Epidermal melanocyte (primary cell): ENCODE results near the gene IFIT2.
"Not testable (repeated sequence)": the region's sequence is repeated elsewhere in the genome, so short reads cannot be mapped to it uniquely, and the experiment has no call there.

ENCODE experiments used
- DNase-seq: peaks from one replicate; pipeline ENCODE4 v3.0.0; 2011; ENCODE audit warnings: low spot score; ENCODE audit not compliant: insufficient read length

The IFIT2 gene

GRCh38 chr10:89306434-89307268, 4.8 kb downstream of the IFIT2 start:
- no peak for DNase-seq

- DNase-seq, result no peak
Observed at GRCh38 chr10:89307269-89307577, 5.4 kb downstream of the IFIT2 start.

DNA sequence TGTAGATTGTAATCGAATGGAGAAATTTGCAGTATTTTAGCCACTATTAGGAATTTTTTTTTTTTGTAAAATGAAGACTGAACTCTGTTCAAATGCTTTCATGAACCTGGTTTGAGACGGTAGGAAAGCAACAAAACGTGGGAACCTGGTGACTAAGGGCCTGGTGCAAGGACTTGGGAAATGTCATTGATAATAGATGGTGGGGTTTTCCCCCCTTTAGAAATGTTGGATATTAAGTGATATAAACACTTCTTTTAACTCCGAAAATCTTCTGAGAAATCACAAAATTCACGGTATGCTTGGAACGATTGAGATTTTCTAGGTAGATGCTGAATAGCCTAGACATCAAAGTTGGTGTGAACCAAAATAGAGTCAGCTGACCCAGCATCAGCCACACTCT, 6.4 kb downstream of the IFIT2 start:
- DNase-seq, result no peak

GRCh38 chr10:89308736-89309135, 6.9 kb downstream of the IFIT2 start:
- no peak for DNase-seq

- DNase-seq, result no peak
Observed at GRCh38 chr10:89309156-89310055, 7.6 kb downstream of the IFIT2 start.

GRCh38 chr10:89310056-89310893, 8.4 kb downstream of the IFIT2 start:
- no peak for DNase-seq

DNA sequence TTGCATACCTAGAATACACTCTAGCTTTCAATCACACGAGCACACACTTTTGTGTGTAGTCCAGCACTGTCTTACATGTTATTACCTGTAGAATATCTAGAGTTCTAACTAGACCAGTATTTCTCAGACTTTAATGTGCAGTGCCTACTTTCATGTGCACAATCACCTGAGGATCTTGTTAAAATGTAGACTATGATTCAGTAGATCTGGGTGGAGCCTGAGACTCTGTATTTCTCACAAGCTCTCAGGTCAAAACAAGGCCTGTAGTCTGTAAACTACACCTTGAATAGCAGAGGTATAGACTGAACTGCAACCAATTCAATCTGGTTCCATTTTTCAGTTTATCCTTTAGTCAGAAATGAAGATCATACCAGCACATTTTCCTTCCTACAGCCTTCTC, 11.1 kb downstream of the IFIT2 start:
- no peak for DNase-seq

DNA sequence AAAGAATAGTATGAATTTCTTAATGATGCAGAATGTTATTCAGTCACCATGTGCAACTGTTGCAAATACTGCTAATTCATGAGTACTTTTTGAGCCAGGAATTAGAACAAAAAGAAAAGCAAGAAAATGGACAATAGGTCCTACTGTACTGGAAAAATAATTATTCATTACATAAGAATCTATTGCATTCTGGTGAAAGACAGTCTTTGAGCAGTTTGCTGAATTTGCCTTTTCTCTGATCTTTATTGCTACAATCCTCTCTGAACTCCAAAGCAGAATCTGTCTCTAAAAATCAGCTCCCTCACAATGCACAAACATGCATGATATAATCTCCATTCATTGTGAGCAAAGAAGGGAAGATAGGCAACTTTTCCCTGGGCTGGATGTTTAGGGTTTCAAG, 12.8 kb downstream of the IFIT2 start:
- peak; percentile 31 for DNase-seq

DNA sequence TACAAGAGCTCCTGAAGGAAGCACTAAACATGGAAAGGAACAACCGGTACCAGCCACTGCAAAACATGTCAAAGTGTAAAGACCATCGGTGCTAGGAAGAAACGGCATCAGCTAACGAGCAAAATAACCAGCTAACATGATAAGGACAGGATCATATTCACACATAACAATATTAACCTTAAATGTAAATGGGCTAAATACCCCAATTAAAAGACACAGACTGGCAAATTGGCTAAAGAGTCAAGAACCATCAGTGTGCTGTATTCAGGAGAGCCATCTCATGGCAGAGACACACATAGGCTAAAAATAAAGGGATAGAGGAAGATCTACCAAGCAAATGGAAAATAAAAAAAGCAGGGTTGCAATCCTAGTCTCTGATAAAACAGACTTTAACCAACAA, 16.2 kb downstream of the IFIT2 start:
- DNase-seq, result not testable (repeated sequence)

GRCh38 chr10:89325081-89325480, 23.2 kb downstream of the IFIT2 start:
- DNase-seq, result not testable (repeated sequence)

- not testable (repeated sequence) for DNase-seq
Observed at GRCh38 chr10:89325856-89326255, 24.0 kb downstream of the IFIT2 start.

GRCh38 chr10:89327803-89328441, 26.1 kb downstream of the IFIT2 start, which contains the start of gene IFIT3:
Gene IFIT3, plus strand, starts transcription at chr10:89327997. Its CDS starts 77 bp downstream, at chr10:89328074.
- DNase-seq, result peak; percentile 63

DNA sequence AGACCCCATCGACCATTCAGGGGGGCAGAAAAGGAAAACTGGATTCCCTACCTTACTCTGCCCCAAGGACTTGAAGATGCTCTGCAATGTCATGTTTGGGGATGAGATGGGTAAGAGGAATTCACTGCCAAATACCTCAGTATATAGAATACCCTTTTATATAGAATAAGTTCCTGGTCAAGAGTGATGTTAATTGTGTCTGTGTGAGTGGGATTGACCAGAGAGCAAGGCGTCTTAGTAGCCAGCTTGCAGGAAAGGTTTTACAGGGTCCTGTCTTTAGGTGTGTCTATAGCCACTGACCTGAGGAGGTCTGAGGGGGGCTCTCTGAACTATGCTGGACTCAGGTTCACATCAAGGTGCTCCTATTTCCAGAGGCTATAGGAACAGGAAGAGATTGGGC, 27.3 kb downstream of the IFIT2 start:
- DNase-seq, result no peak

- DNase-seq, result not testable (repeated sequence)
Observed at GRCh38 chr10:89330014-89330413, 28.2 kb downstream of the IFIT2 start.

DNA sequence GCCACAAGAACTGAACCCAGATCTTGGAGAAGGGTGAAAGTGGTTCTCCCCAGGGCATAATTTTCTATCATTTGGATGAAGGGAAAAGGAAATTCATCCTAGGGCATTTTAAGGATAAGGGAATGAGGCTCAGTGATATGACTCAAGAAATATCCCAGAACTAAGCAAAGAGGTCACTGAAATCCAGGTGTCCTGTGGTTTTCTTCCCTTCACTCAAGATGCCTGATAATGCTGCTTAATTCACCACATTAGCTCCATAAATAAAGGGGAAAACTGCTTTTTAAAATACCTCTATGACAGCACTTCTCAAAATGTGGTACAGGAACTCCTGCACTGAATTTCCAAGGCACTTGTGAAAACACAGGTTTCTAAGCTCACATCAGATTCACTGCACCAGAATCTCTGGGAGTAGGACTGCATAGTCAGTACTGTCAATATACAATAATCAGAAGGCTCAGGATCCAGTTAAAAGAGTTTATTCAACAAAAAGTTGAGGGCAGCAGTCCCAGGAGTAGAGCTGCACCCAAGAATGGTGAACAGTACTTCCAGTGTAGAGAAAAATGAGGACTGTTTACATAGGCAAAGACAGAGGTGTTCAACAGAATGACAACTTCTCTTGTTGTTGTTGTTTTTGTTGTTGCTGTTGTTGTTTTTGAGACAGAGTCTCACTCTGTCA, 28.8 kb downstream of the IFIT2 start:
- DNase-seq, result no peak

- not testable (repeated sequence) for DNase-seq
Observed at GRCh38 chr10:89331487-89332122, 29.8 kb downstream of the IFIT2 start.

- no peak for DNase-seq
Observed at GRCh38 chr10:89332123-89332633, 30.3 kb downstream of the IFIT2 start.

GRCh38 chr10:89335226-89335625, 33.4 kb downstream of the IFIT2 start:
- DNase-seq, result no peak

- DNase-seq, result no peak
Observed at GRCh38 chr10:89336241-89336640, 34.4 kb downstream of the IFIT2 start.

GRCh38 chr10:89337484-89337883, 35.6 kb downstream of the IFIT2 start:
- DNase-seq, result no peak
